Activated T-cell treated with anti-CD3 and anti-CD28 coated beads for 24 hours (primary cell): Measurements from ENCODE around the gene RASGRP4.
"Not testable (repeated sequence)": the region's sequence is repeated elsewhere in the genome, so short reads cannot be mapped to it uniquely, and the experiment has no call there.

Experiments used
- DNase-seq: peaks from one replicate; pipeline ENCODE4 v3.0.0-alpha.2; 2020; ENCODE audit warnings: low read depth

The RASGRP4 gene

DNA sequence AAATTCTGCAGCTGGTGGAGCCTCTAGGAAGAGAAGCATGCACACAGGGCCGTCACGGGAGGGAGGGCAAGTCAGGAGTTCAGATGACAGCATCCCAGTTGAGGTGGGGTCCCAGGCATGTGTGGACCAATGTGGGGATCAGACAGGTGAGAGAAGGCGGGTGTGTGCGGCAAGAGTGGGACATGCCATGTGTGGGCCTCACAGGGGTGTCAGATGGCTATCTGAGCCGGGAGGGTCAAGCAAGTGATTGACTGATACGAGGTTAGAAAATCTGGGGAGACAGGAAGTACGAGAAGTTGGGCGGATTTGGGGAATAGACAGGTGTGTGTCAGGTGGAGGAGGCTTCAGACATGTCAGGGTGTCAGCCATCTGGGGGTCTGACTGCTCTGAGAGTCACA, 8.9 kb downstream of the RASGRP4 start:
- DNase-seq, result no peak

DNA sequence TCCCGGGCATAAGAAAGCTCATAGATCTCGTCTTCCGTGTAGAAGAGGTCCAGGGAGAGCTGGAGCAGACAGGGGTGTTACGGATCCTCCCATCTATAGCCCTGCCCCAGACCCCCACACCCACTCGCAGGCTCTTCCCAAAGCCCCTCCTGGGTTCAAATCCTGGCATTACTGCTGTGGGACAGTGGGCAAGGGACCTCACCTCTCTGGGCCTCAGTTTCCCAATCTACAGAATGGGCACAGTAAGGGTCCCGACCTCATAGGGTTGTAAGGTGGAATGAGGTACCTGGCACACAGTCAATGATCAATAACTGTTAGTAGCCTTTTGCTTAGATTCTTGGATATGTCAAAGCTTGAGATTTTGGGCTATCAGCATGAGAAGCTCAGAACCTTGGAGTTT, 12.6 kb downstream of the RASGRP4 start:
- DNase-seq, result no peak

DNA sequence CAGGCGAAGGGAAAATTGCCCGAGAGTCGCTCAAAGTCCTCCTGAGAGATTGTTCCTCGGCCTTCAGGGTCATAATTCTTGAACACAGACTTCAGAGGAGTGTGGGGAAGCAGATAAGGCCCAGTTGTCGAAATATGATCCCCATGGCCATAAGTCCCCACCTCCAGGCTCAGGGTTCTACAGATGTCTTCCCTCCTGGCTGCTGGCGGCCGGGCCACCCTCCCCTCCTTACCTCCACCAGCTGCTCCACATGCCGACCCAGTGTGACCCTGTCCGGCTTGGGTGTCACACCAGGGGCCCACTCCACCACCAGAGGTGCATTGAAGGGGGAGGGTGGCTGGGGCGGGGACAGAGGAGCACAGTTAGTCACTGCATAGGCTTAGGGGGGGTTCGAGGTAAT, 13.1 kb downstream of the RASGRP4 start:
- no peak for DNase-seq

DNA sequence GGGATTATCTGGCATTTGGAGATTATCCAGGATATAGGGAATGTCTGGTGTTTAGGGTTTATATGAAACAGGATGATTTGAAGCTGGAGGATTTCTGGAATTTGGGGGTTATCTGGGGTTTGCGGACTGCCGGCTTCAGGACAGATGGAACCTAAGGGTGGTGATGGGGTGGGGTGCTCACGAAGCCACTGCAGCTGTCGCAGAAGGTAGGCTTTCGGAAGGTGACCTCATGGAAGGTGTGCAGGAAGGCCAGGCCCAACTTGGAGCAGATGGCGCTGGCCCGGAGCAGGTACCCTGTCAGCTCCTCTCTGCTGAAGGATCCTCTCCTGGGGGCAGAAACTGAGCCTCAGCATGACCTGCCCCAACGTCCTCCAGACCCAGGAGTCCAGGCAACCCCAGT, 13.5 kb downstream of the RASGRP4 start:
- no peak for DNase-seq

- not testable (repeated sequence) for DNase-seq
Measured at GRCh38 chr19:38411898-38412297, 14.1 kb downstream of the RASGRP4 start.

DNA sequence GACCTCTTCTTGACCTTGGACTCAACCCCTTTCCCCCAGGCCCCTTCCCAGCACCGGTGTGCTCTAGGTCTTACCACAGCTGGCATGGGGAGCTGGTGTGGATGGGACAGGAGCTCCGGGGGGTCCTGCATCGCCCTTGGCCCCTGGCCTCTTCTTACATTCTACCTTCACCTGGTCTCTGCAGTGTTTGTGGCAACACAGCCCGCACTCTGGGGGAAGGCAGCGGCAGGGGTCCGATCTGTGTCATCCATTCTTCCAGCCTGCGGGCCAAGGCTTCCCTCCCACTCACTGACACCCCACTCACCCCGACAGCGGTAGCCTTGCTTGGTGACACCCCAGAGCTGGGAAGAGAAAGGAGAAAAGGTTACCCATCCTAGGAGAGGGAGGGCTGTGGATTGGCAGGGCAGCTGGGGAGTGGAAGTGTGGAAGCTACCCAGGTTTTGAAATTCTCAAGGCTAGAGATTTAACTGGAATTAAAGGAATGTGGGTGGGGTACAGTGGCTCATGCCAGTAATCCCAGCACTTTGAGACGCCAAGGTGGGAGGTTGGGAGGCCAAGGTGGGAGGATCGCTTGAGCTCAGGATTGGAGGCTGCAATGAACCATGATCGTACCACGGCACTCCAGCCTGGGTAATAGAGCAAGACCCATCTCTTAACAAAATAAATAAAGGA, 14.8 kb downstream of the RASGRP4 start:
- DNase-seq, result no peak

DNA sequence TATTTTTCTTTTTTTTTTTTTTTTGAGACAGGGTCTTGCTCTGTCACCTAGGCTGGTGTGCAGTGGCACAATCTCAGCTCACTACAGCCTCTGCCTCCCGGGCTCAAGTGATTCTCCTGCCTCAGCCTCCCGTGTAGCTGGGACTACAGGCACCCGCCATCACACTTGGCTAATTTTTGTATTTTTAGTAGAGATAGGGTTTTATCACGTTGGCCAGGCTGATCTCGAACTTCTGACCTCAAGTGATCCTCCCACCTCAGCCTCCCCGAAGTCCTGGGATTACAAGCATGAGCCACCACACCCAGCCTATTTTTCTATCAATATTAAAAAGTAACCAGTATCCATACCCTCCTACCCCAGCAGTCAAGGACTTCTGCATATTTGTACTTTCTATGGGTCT, 15.6 kb downstream of the RASGRP4 start:
- not testable (repeated sequence) for DNase-seq

DNA sequence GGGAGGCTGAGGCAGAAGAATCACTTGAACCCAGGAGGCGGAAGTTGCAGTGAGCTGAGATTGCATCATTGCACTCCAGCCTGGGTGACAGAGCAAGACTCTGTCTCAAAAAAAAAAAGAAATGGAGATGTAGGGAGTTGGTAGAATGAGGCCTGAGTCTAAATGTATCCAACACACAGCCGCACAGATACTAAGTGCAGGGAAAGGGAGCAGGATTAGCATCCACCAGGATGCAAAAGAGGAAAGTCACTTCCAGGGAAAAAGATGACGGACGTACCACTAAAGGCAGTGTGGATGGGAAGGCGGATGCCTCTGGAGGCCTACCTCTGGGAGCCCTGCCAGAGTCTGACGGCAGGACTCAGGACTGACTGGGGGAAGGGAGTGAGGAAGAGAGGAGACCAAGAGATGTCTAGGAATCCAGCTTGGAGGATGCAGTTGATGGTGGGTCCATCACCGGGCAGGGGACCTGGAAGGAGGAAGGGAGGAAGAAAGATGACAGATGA, 16.3 kb downstream of the RASGRP4 start:
- no peak for DNase-seq

- DNase-seq, result no peak
Measured at GRCh38 chr19:38405276-38405675, 20.7 kb downstream of the RASGRP4 start.

GRCh38 chr19:38404858-38405257, 21.2 kb downstream of the RASGRP4 start:
- DNase-seq, result no peak

DNA sequence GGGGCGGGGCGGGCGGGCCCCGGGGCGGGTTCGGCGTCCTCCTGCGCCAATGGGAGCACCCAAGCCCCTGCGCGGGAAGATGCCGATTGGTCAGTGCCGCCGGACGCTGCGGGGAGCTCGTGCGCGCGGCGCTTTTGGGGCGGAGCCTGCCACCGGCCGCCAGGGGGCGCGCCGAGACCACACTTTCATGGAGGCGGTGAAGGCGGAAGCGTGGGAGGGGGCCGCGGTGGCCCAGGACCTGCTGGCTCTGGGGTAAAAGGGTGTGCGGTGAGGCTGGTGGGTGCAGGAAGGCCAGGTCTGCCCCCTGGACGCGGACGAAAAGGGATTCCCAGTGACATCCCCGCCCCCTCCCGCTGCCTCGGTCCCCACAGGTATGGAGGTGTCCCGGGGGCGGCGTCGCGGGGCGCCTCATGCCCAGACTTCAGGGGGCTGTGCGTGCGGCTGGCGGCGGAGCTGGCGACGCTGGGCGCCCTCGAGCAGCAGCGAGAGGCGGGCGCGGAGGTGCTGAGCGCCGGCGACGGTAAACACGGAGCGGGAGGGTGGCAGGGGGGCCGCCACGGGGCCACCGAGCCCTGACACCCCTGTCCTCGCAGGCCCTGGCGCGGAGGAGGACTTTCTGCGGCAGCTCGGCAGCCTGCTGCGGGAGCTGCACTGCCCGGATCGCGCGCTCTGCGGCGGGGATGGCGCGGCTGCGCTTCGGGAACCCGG, 22.9 kb downstream of the RASGRP4 start, which contains the start of gene FAM98C:
TSS of gene FAM98C (plus strand) at position 127 of the 708 bp plus-strand sequence. CDS start at position 188, 61 bp downstream.
- peak; percentile 98 for DNase-seq

DNA sequence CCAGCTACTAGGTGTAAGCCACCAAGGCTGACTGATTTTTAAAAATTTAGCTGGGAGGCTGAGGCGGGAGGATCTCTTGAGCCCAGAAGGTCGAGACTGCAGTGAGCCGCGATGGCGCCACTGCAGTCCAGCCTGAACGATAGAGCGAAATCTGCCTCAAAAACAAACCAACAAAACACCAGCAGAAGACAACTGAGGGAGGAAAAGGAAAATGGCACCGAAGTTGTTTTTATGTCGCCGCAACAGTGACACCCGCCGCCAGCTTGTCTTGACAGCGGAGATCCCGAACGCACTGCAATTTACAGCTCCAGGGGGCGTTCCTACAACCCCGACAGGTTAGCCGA, 23.4 kb downstream of the RASGRP4 start:
- DNase-seq, result no peak

DNA sequence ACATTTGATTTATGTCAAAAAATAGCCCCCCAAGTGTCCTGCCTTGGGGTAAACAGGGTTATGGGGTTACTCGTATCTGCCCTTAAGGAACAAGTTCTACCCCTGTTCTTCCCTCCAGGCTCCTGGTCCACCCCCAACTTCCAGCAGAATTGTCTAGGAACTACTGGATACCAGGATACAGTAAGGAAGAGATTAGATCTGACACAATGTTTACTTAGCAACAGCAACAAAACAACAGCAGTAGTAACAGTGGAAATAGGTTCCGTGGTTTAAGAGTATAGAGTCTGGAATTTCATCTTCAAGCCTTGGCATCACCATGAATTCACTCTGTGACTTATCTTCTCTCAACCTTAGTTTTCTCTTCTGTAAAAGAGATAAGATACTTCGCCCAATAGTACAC, 24.9 kb downstream of the RASGRP4 start:
- no peak for DNase-seq

DNA sequence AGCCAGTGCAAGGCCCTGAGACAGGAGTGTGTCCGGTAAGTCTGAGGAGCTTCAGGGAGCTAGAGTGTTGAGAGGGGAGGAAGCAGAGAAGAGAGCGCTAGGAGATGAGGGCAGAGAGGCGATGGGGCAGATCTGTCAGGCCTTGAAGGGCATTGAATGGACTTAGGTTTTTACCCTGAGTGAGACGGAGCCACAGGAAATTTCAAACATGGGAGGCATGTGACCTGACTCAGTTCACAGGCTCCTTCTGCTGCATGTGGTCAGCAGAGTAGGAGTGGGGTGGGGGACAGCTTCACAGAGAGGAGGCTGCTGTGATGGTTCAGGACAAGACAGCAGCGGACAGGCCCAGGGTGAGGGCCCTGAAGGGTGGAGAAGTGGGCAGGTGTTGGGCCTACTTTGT, 25.7 kb downstream of the RASGRP4 start:
- no peak for DNase-seq

DNA sequence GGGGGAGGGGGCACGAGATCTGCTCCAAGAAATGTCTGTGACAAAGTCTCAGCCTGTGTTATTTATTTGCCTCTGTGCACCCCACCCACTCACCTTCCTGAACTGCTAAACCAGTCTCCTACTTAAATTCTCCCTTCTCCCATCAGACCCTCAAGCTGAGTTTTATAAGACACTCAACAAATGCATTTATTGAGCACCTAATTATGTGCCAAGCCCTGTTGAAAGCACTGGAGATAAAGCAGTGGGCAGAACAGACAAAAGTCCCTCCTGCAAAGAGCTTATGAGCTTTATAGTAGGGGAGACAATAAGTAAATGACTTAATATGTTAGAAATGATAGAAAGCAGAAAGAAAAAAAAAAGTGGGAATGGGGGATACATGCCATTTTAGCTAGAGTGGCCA, 26.5 kb downstream of the RASGRP4 start:
- no peak for DNase-seq

DNA sequence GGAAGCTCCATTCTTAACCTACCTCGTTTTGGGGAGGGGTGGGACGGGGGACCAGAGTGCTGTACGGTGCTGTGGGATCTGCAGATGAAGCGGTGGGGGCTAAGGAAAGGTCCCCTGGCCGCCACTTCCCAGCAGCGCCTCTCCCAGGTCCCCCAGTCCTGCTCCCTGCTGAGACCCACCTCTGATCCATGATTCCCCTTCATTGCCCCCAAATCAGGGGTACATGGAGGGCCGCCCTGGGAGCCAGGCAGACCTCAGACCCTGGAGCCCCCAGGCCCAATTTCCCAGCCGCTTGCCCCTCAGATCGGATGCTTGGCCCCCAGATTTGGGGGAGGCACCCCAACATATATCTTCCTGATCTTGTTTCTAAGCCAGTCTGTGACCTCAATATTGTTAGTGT, 26.9 kb downstream of the RASGRP4 start:
- DNase-seq, result no peak

- peak; percentile 38 for DNase-seq
Measured at GRCh38 chr19:38395381-38396114, 30.5 kb downstream of the RASGRP4 start.

GRCh38 chr19:38394488-38394887, 31.5 kb downstream of the RASGRP4 start:
- peak; percentile 68 for DNase-seq

DNA sequence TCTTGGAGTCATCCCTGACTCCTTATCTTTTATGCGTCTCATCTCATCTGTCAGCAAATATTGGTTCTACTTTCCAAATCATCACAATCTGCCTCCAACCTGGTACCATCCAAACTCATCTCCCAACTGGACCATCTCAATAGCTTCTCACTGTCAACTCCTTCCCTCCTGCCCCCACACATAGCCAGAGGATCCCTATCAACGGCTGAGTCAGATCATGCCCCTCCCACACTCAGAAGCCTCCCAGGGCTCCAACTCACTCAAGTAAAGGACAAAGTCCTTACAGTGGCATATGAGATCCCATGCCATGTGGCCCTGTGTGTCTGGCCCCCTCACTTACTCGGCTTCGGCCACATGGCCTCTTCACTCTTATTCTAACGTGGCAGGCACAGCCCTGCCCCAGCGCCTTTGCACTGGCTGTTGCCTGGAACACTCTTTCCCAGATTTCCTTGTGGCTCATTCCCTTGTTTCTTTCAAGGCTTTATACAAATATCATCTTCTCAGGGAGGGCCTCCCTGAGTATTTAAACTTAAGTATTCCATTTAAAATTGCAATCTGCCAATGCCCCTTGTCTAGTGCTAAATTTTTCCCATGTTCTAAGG, 33.2 kb downstream of the RASGRP4 start:
- no peak for DNase-seq

DNA sequence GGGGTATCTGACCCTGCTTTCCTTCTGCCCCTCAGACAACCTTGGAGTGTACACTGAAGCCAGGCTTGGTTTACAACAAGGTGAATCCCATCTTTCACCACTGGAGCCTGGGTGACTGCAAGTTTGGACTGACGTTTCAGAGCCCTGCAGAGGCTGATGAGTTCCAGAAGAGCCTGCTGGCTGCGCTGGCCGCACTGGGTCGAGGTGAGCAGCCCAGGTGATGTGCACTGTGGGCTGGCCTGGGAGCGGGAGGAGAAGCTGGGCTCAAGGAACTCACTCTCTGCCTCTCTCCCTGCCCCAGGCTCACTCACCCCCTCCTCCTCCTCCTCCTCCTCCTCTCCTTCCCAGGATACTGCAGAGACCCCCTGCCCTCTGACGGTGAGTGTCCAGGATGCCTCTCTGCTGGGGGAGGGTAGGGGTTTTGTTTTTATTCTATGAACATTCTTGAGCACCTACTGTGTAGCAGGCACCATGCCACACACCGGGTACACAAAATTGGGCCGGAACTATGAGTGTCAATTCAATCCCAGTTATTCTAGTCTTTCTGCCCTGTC, 34.0 kb downstream of the RASGRP4 start:
- no peak for DNase-seq

DNA sequence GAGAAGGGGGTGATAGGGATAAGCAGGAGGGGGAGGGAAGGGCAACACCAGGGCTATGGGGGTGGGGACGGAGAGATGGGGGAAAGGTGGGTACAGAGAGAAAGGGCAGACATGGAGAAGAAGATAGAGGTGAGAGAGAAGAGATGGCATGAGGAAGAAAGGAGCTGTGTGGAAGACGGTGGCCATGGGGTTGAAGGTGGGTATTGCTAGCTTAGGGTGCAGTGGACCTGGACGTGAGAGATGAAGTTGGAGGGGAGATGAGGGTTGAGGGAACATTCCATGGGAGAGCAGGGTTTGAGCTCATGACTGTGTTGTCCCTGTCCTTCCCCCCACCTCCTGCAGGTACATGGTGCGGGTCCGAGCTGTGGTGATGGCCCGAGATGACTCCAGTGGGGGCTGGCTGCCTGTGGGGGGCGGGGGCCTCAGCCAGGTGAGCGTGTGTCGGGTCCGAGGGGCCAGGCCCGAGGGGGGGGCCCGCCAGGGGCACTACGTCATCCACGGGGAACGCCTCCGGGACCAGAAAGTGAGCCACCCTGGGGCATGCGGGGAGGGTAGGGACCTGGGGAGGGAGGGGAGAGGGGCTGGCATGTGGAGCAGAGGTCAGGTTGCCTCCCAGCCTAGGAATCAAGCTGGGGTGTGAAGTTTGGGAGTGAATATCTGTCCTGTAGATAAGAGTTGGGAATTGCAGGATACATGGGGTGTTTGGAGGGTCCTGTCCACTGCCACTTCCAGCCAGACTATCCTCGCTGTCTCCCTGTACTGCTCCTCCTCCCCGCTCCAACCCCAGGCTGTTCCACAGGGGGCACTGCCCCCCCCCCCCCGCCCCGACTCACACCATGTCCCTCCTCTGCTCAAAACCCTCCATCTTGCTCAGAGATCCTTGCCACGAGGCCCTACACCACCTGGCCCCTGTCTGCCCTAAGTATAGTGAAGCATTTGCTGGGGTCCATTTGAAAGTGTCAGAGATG, 35.8 kb downstream of the RASGRP4 start:
- no peak for DNase-seq
